SK-N-SH (cell line): Measurements from ENCODE around the gene FRAS1.

ENCODE experiments used
- EP300 ChIP-seq, 2 experiments: IDR thresholded peaks; 2 replicates each; pipeline versions ENCODE4 v1.4.0 to v1.6.1; 2012; ENCODE audit warnings: borderline replicate concordance in 1 of 2, low read depth in 1 of 2, low read length in 1 of 2
- EZH2phosphoT487 ChIP-seq: fragments of 200-600 bp; sonication (generic); IDR thresholded peaks from 2 replicates; pipeline ENCODE4 v1.6.1; 2017; ENCODE audit warnings: low read depth, mixed run types, mild to moderate bottlenecking, antibody characterized with exemption, moderate library complexity, borderline replicate concordance
- MXI1 ChIP-seq: IDR thresholded peaks from 2 replicates; pipeline ENCODE4 v1.6.1; 2012; ENCODE audit warnings: mild to moderate bottlenecking, low read depth, low read length, improper control_type of control experiment
- POLR2AphosphoS5 ChIP-seq: IDR thresholded peaks from 2 replicates; pipeline ENCODE4 v1.6.1; 2012; ENCODE audit warnings: low read depth, low read length
- RAD21 ChIP-seq: IDR thresholded peaks from 2 replicates; pipeline ENCODE4 v1.6.1; 2012; ENCODE audit warnings: mild to moderate bottlenecking, low read length
- RCOR1 ChIP-seq: fragments of 150-350 bp; IDR thresholded peaks from 2 replicates; pipeline ENCODE4 v1.6.1; 2017; ENCODE audit warnings: antibody characterized with exemption, low read length
- TAF1 ChIP-seq: IDR thresholded peaks from 2 replicates; pipeline ENCODE4 v1.6.1; 2012; ENCODE audit warnings: low read depth, mild to moderate bottlenecking, low read length, moderate library complexity, borderline replicate concordance
- TF ChIP-seq, protein P1 (sequence below): fragments of 200-600 bp; sonication (generic); IDR thresholded peaks from 2 replicates; pipeline ENCODE4 v1.6.1; 2017; ENCODE audit warnings: antibody characterized with exemption, mild to moderate bottlenecking, moderate library complexity
- TF ChIP-seq, protein P2 (sequence below): IDR thresholded peaks from 2 replicates; pipeline ENCODE4 v1.4.0; 2012; ENCODE audit warnings: low read depth
- TF ChIP-seq, protein P3 (sequence below): IDR thresholded peaks from 2 replicates; pipeline ENCODE4 v1.4.0; 2012; ENCODE audit warnings: low read depth, borderline replicate concordance

DNA sequence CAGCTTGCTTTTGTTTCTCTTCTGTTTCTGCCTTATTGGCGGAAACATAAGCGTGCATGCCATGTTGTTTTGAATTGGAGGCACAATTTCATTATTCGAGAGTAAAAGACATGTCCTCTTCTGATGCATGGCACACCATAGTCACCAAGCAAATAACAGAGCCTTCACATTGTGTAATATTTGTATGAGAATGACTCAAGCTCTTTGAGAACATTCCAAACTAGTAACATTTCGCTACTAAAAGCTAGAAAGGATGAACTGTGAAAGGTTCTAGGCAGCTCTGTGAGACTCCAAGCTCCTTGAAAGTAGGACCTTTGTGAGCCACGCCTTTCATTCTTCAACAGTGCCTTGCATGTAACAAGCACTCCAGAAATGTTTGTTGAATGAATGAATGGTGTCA, 485.2 kb downstream of the FRAS1 start:
- no peak for TF ChIP-seq EP300 (IDR thresholded peaks at IDR 0.05; ENCODE audit: borderline replicate concordance in 1 of 2, low read depth in 1 of 2, low read length in 1 of 2)
- TF ChIP-seq, protein P1, sequence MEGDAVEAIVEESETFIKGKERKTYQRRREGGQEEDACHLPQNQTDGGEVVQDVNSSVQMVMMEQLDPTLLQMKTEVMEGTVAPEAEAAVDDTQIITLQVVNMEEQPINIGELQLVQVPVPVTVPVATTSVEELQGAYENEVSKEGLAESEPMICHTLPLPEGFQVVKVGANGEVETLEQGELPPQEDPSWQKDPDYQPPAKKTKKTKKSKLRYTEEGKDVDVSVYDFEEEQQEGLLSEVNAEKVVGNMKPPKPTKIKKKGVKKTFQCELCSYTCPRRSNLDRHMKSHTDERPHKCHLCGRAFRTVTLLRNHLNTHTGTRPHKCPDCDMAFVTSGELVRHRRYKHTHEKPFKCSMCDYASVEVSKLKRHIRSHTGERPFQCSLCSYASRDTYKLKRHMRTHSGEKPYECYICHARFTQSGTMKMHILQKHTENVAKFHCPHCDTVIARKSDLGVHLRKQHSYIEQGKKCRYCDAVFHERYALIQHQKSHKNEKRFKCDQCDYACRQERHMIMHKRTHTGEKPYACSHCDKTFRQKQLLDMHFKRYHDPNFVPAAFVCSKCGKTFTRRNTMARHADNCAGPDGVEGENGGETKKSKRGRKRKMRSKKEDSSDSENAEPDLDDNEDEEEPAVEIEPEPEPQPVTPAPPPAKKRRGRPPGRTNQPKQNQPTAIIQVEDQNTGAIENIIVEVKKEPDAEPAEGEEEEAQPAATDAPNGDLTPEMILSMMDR: no peak
- TF ChIP-seq, protein P2, sequence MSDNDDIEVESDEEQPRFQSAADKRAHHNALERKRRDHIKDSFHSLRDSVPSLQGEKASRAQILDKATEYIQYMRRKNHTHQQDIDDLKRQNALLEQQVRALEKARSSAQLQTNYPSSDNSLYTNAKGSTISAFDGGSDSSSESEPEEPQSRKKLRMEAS: no peak
- no peak for TF ChIP-seq MXI1
- TF ChIP-seq, protein P3, sequence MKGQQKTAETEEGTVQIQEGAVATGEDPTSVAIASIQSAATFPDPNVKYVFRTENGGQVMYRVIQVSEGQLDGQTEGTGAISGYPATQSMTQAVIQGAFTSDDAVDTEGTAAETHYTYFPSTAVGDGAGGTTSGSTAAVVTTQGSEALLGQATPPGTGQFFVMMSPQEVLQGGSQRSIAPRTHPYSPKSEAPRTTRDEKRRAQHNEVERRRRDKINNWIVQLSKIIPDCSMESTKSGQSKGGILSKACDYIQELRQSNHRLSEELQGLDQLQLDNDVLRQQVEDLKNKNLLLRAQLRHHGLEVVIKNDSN: no peak
- TF ChIP-seq TAF1: no peak
- TF ChIP-seq POLR2AphosphoS5: no peak
- no peak for TF ChIP-seq RCOR1
- no peak for TF ChIP-seq EZH2phosphoT487
- TF ChIP-seq RAD21: no peak
